ENCODE results near the gene NGB. TPM values are rescaled to one million over a fixed set of nuclear protein-coding genes. Genes with fewer than 3 reads are reported as not detected.

Gene NGB
- total RNA-seq, 4 donors from 2014 or later = 2.7 to 4.6 (median 3.6) TPM

DNA sequence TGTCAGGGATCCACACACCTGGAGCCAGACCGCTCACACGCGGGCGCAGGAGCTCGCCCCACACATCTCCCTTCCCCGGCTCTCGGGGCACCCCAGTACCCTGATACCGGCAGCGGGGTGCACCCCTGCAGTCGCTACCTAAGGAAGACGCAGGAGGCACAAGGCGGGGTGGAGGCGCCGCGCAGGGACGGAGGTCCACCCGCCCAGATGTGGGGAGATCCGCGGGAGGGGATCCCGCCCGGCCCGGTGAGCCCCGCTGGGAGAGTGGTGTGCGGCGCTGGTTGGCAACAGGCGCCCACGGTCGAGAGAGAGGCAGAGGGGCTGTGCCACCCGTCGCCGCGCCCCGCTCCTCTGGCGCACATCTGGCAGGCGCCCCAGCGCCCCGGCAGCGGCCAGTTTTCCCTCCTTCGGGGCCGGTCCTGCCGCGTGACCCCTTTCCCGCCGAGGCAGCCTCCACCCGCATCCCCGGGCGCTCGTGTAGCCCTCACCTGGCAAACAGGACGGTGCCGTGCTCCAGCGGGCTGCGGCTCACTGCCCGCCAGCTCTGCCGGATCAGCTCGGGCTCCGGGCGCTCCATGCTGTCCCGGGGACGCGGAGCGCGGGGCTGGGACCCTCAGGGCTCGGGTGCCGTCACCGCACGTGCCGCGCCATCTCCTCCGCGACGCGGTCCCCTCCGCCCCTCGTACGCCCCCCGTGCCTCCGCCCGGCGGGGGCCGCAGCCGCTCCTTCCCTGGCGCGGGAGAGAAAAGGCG, 469 bp downstream of the NGB start:
- Histone ChIP-seq H3K27ac (replicated peaks in 1 of 4) (no peak overlapping the region), H3K36me3 (peaks cover 0 to 3% (median 0%) of the 10 kb centered on the region in 4 donors), H3K27me3 (peaks cover 0 to 79% (median 11%) of the 10 kb centered on the region in 4 donors), H3K4me1 (peaks cover 0 to 13% (median 9%) of the 10 kb centered on the region in 4 donors), H3K4me3 (no peak overlapping the region), H3K9me3 (peaks cover 0 to 17% (median 13%) of the 10 kb centered on the region in 4 donors)
- no peak for DNase-seq (ENCODE audit: extremely low spot score)
- whole genome bisulfite sequencing = no CpG with 5 or more reads among the region's 84 CpGs
- intact Hi-C loops (cut with DNase I) = no loop called here
- no peak for TF ChIP-seq EP300 (IDR thresholded peaks at IDR 0.05)
- no peak for TF ChIP-seq POLR2AphosphoS5 (IDR thresholded peaks at IDR 0.05)

DNA sequence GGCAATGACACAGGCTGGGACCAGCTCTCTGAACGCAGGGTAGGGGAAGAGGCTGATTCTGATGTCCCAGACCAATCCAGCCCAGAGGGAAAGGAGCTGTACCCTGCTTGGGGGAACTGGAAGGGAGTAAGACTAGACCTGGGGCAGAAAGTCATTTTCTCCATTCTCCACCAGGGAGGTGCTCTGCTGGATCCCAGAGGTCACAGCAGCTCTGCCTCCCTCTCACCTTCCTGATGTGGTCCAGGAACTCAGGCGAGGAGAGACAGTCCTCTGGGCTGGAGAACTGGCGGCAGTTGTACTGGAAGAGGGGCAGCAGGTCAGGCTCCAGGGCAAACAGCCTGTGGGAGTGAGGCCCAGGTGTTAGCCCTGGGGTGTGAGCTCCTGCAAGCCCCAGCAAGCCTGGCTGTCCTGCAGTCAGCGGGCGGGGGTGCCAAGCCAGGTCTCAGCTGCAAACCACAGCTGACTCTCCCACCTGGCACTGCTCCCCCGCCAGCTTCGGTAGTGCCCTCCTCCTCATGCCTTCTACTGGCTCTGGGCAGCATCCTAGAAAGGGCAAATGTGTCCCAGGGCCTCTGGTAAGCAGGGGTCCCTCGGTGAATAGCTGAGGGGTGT, 1.9 kb downstream of the NGB start:
- H3K4me1 ChIP-seq = peaks cover 0 to 13% (median 9%) of the 10 kb centered on the region in 4 donors
- WGBS = 19% methylated on average over 2 of the region's 8 CpGs
- H3K4me3 ChIP-seq = no peak overlapping the region
- H3K27me3 ChIP-seq = peaks cover 0 to 80% (median 11%) of the 10 kb centered on the region in 4 donors
- no peak for DNase-seq (ENCODE audit: extremely low spot score)
- intact Hi-C loops (cut with DNase I) = no loop called here
- no peak overlapping the region for H3K27ac ChIP-seq (replicated peaks in 1 of 4)
- H3K9me3 ChIP-seq = peaks cover 0 to 17% (median 13%) of the 10 kb centered on the region in 4 donors
- no peak for TF ChIP-seq POLR2AphosphoS5 (IDR thresholded peaks at IDR 0.05)
- TF ChIP-seq, protein P1, sequence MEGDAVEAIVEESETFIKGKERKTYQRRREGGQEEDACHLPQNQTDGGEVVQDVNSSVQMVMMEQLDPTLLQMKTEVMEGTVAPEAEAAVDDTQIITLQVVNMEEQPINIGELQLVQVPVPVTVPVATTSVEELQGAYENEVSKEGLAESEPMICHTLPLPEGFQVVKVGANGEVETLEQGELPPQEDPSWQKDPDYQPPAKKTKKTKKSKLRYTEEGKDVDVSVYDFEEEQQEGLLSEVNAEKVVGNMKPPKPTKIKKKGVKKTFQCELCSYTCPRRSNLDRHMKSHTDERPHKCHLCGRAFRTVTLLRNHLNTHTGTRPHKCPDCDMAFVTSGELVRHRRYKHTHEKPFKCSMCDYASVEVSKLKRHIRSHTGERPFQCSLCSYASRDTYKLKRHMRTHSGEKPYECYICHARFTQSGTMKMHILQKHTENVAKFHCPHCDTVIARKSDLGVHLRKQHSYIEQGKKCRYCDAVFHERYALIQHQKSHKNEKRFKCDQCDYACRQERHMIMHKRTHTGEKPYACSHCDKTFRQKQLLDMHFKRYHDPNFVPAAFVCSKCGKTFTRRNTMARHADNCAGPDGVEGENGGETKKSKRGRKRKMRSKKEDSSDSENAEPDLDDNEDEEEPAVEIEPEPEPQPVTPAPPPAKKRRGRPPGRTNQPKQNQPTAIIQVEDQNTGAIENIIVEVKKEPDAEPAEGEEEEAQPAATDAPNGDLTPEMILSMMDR (IDR thresholded peaks at IDR 0.05) = no peak
- no peak for TF ChIP-seq EP300 (IDR thresholded peaks at IDR 0.05)
- no peak for TF ChIP-seq POLR2A (IDR thresholded peaks at IDR 0.05; ENCODE audit: low read depth)
- H3K36me3 ChIP-seq = no peaks in the 10 kb centered on the region

DNA sequence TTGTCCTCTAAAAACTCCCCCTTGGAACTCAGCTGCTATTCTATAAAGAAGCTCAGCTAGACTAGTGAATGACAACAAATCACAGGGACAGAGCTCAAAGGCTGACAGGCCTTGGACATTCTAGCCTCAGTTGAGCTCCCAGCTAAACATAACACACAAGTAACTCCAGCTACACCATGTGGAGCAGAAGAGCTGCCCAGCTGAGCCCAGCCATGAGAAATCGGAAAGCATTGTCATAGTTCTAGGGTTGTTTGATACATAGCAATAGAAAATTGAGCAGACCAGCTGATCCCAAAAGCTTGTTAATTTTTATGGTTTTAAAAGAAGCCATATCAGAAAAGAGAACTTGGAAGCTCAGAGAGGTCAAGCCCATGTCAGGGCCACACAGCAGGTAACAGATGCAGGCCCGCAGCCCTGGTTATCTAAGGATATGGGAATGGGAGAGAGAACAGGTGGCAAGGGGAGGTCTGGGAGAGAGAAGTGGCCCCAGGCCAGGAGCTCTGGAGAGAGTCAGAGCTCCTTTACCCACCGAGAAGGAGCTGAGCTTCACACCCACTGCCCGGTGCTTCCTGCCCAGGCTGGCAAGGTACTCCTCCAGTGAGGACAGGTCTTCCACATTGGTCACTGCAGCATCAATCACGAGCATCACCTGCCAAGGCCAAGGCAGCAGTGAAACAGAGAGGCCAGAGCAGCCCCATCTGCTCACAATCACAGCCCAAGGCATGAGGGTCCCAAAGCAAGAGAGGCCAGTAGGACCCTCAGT, 2.9 kb downstream of the NGB start:
- DNase-seq (ENCODE audit: extremely low spot score) = no peak
- TF ChIP-seq, protein P1 (IDR thresholded peaks at IDR 0.05) = no peak
- TF ChIP-seq POLR2A (IDR thresholded peaks at IDR 0.05; ENCODE audit: low read depth) (no peak), POLR2AphosphoS5 (IDR thresholded peaks at IDR 0.05) (no peak), EP300 (IDR thresholded peaks at IDR 0.05) (no peak)
- 88% methylated on average over 5 of the region's 5 CpGs for whole genome bisulfite sequencing
- no peak overlapping the region for H3K4me3 ChIP-seq
- intact Hi-C loops (cut with DNase I) = no loop called here
- peaks cover 0 to 74% (median 11%) of the 10 kb centered on the region in 4 donors for H3K27me3 ChIP-seq
- H3K27ac ChIP-seq (replicated peaks in 1 of 4) = no peak overlapping the region
- peaks cover 0 to 13% (median 9%) of the 10 kb centered on the region in 4 donors for H3K4me1 ChIP-seq
- peaks cover 0 to 14% (median 12%) of the 10 kb centered on the region in 4 donors for H3K9me3 ChIP-seq
- H3K36me3 ChIP-seq = no peaks in the 10 kb centered on the region

DNA sequence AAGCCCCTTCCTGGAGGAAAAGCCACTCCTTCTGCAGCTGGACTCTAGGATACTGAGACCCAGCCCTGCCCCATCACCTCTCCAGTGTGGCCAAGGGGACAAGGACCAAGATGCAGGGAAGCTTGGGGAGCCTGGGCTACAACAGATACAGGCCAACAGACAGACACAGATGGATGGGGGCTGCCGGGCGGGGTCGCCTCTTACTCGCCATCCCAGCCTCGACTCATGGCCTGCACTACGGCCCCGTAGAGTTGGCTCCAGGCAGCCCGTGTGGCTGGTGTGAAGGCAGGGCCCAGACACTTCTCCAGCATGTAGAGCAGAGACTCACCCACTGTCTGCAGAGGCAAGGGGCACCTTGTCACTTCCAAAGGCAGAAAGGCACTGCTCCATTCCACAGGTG, 4.7 kb downstream of the NGB start:
- Histone ChIP-seq H3K4me1 (peaks cover 0 to 12% (median 9%) of the 10 kb centered on the region in 4 donors), H3K27ac (replicated peaks in 1 of 4) (no peak overlapping the region), H3K36me3 (no peaks in the 10 kb centered on the region), H3K27me3 (peaks cover 0 to 56% (median 11%) of the 10 kb centered on the region in 4 donors), H3K9me3 (peaks cover 0 to 14% (median 12%) of the 10 kb centered on the region in 4 donors), H3K4me3 (no peak overlapping the region)
- intact Hi-C loops (cut with DNase I) = no loop called here
- no peak for DNase-seq (ENCODE audit: extremely low spot score)
- TF ChIP-seq, protein P1 (IDR thresholded peaks at IDR 0.05) = no peak
- TF ChIP-seq POLR2A (IDR thresholded peaks at IDR 0.05; ENCODE audit: low read depth) = no peak
- no peak for TF ChIP-seq POLR2AphosphoS5 (IDR thresholded peaks at IDR 0.05)
- TF ChIP-seq EP300 (IDR thresholded peaks at IDR 0.05) = no peak
- 96% methylated on average over 4 of the region's 8 CpGs for WGBS

Data from esophagus muscularis mucosa (tissue), 4 donors.